HepG2 (cell line): Measurements from ENCODE around the gene FAM168A. TPM values are rescaled to one million over a fixed set of nuclear protein-coding genes. Genes with fewer than 3 reads are reported as not detected.

Source experiments
- ATAC-seq: fragments of 200-7000 bp; cut with Tn5 transposase; 3 replicates; pipeline ENCODE4 v1.9.1; 2020; ENCODE audit warnings: mild to moderate bottlenecking, moderate library complexity
- BruUV-seq: library from RNA; stranded (reverse); fragments of 400-500 nt; replicated peaks from 2 replicates; lab custom pipeline; 2021; lab: Mats Ljungman, UMichigan
- CTCF ChIA-PET: fragments of 300-600 bp; formaldehyde crosslinking; extraction: SDS; loops from one replicate; lab custom pipeline; 2021; ENCODE audit warnings: low total read pairs, inconsistent platforms, low intra/inter-chr PET ratio; lab: Yijun Ruan, JAX
- POLR2A ChIA-PET: fragments of 350-600 bp; sonication (Branson Sonifier 250); formaldehyde crosslinking; loops from one replicate; lab custom pipeline; 2020; ENCODE audit warnings: antibody characterized with exemption, inconsistent platforms; lab: Yijun Ruan, JAX
- DNase-seq: peaks from one replicate; pipeline ENCODE4 v3.0.0-alpha.2; 2015; ENCODE audit warnings: low spot score
- FAIRE-seq: peaks from 3 replicates; lab custom pipeline; 2011; peaks lifted over from hg19 to GRCh38; lab: Jason Lieb, UNC
- H2AFZ ChIP-seq: one replicate; pipeline ENCODE4 v1.6.1; 2011; ENCODE audit warnings: low read length, inconsistent platforms
- H3K27ac ChIP-seq: fragments of 300-600 bp; 3 replicates; pipeline ENCODE4 v1.8.0; 2011; ENCODE audit warnings: mixed run types, mild to moderate bottlenecking, mixed read lengths, low read length, inconsistent platforms; ENCODE audit not compliant: insufficient read depth; ENCODE audit errors: extremely low read length
- H3K27me3 ChIP-seq, 2 experiments: fragments of 200-600 bp in 1 of 2; 2 replicates in 1 of 2; 3 replicates in 1 of 2; pipeline versions ENCODE4 v1.6.0 to v1.8.0; 2011; ENCODE audit warnings: low read length in 2 of 2, mild to moderate bottlenecking in 2 of 2, moderate library complexity in 2 of 2, inconsistent platforms in 1 of 2; ENCODE audit not compliant: insufficient read depth in 2 of 2, control insufficient read depth in 1 of 2
- H3K36me3 ChIP-seq, 2 experiments: fragments of 200-600 bp in 1 of 2; replicated peaks in 1 of 2; 2 replicates in 1 of 2; 3 replicates in 1 of 2; pipeline versions ENCODE4 v1.5.1 to v1.8.0; 2011; ENCODE audit warnings: low read length in 2 of 2, inconsistent platforms in 1 of 2; ENCODE audit not compliant: insufficient read depth in 2 of 2, control insufficient read depth in 1 of 2
- H3K4me1 ChIP-seq: 2 replicates; pipeline ENCODE4 v1.5.1; 2012; ENCODE audit warnings: low read length, inconsistent platforms; ENCODE audit not compliant: insufficient read depth
- H3K4me2 ChIP-seq: 2 replicates; pipeline ENCODE4 v1.6.0; 2011; ENCODE audit warnings: low read depth, low read length, inconsistent platforms
- H3K4me3 ChIP-seq, 3 experiments: fragments of 200-600 bp in 1 of 3; sonication (generic), shearing (Covaris generic) in 1 of 3; replicated peaks in 1 of 3; 2 replicates each; pipeline ENCODE4 v1.5.1; 2011 to 2016; ENCODE audit warnings: low read length in 3 of 3, inconsistent platforms in 2 of 3, low read depth in 2 of 3, mild to moderate bottlenecking in 2 of 3, control low read depth in 1 of 3, mixed read lengths in 1 of 3; ENCODE audit not compliant: insufficient read depth in 1 of 3
- H3K79me2 ChIP-seq: one replicate; pipeline ENCODE4 v1.6.1; 2011; ENCODE audit warnings: low read length, inconsistent platforms; ENCODE audit not compliant: insufficient read depth
- H3K9ac ChIP-seq: 2 replicates; pipeline ENCODE4 v1.6.0; 2011; ENCODE audit warnings: mild to moderate bottlenecking, low read depth, low read length, inconsistent platforms; ENCODE audit not compliant: insufficient read depth
- H3K9me3 ChIP-seq: 2 replicates; pipeline ENCODE4 v1.5.1; 2012; ENCODE audit warnings: mild to moderate bottlenecking, low read length
- H4K20me1 ChIP-seq: 2 replicates; pipeline ENCODE4 v1.6.0; 2011; ENCODE audit warnings: inconsistent platforms, mild to moderate bottlenecking, low read length, moderate library complexity; ENCODE audit not compliant: insufficient read depth
- ATF7-NPFF ChIP-seq: sonication (generic); formaldehyde crosslinking; IDR thresholded peaks from 2 replicates; pipeline ENCODE4 v1.8.1; 2023; ENCODE audit warnings: mild to moderate bottlenecking, low read depth, missing genetic modification reagents, moderate library complexity
- JUNB ChIP-seq: sonication (generic); formaldehyde crosslinking; IDR thresholded peaks from 2 replicates; pipeline ENCODE4 v1.8.0; 2022; ENCODE audit warnings: missing genetic modification reagents, mild to moderate bottlenecking, borderline replicate concordance
- KLF6 ChIP-seq: IDR thresholded peaks from 2 replicates; pipeline ENCODE4 v1.8.0; 2016; ENCODE audit warnings: missing biosample characterization, missing genetic modification reagents
- TMF1 ChIP-seq: sonication (generic); formaldehyde crosslinking; IDR thresholded peaks from 2 replicates; pipeline ENCODE4 v1.8.1; 2022; ENCODE audit warnings: low read depth, missing genetic modification reagents
- YEATS4 ChIP-seq: sonication (generic); formaldehyde crosslinking; IDR thresholded peaks from 2 replicates; pipeline ENCODE4 v1.4.0; 2020; ENCODE audit warnings: missing genetic modification reagents, borderline replicate concordance
- ZEB1 ChIP-seq: IDR thresholded peaks from 2 replicates; pipeline ENCODE4 v1.6.1; 2012; ENCODE audit warnings: mild to moderate bottlenecking, low read depth, inconsistent platforms; ENCODE audit not compliant: insufficient replicate concordance
- ZNF44 ChIP-seq: sonication (generic); formaldehyde crosslinking; IDR thresholded peaks from 2 replicates; pipeline ENCODE4 v1.5.1; 2020; ENCODE audit warnings: mild to moderate bottlenecking, missing genetic modification reagents
- WGBS: methylation state at CpG from one replicate; pipeline ENCODE4 v1.1.6; 2017; ENCODE audit warnings: low lambda C conversion rate; 5-methylcytosine and 5-hydroxymethylcytosine counted together
- in situ Hi-C: cut with HindIII; loops from 2 replicates; pipeline ENCODE4 v1.10.0; 2017; ENCODE audit warnings: low pct_unique_long_range_greater_than_20kb; ENCODE audit not compliant: extremely low pct_ligation_motif_present
- intact Hi-C: fragments of 100-400 bp; cut with micrococcal nuclease; formaldehyde crosslinking; loops from one replicate; pipeline ENCODE4 v1.10.0; 2022; ENCODE audit not compliant: unreplicated experiment
- polyA plus RNA-seq, 8 experiments: library from polyadenylated mRNA; depleted of rRNA in 3 of 8; stranded (reverse) in 7 of 8; unstranded in 1 of 8; fragments of >200 nt; fragmentation: Illumina TruSeq in 4 of 8; extraction: Trizol in 4 of 8; gene quantifications; 2 replicates each; pipeline versions ENCODE4 v1.2.1 to v1.2.3, GENCODE V29; 2011 to 2016; ENCODE audit warnings: low read depth in 4 of 8, missing spikeins in 1 of 8, mixed read lengths in 1 of 8; ENCODE audit not compliant: insufficient read depth in 1 of 8
- total RNA-seq, 5 experiments: library from RNA; depleted of rRNA; stranded (reverse); fragments of >200 nt; fragmentation: Illumina TruSeq; extraction: Trizol; gene quantifications; 2 replicates each; pipeline ENCODE4 v1.2.3, GENCODE V29; 2016; ENCODE audit warnings: low read depth in 1 of 5

FAM168A gene
- total and polyA plus RNA-seq, 2 of the 13 experiments (the other 11 are each of a cell fraction or from before 2014, with no cell fraction given), result 13.9 to 15.8 TPM

DNA sequence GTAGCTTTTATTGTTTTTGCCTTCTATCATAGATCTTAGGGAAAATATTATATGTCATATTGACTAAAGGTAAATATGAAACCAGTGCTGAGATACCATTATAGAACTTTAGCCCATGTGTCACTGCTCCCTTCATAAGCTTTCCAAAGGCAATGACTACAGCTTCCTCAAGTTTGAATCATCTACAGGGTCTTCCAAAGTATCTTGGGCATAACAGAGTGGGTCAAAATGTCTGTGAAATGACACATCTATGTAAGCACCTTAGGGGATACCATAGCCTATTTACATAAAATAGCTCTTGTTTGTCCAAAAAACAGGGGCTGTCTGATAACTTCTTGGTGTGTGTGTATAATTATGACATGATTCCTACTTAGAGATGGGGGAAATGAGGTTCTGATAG, 169.2 kb downstream of the FAM168A start (continued):
- TF ChIP-seq JUNB (no peak), KLF6 (CRISPR knock-in tag) (no peak)

GRCh38 chr11:73428227-73428626, 169.7 kb downstream of the FAM168A start:
- ChIA-PET POLR2A (no interaction called here), CTCF (no interaction called here)
- Histone ChIP-seq H2AFZ (no peak overlapping the region), H3K79me2 (no peaks in the 10 kb centered on the region), H3K4me3 (no peak overlapping the region), H3K27ac (no peak overlapping the region), H4K20me1 (no peaks in the 10 kb centered on the region; the same call in 1 of the 2 replicates), H3K36me3 (peaks cover 0 to 10% of the 10 kb centered on the region in 2 experiments; a peak in 2 of 5 replicates), H3K27me3 (no peaks in the 10 kb centered on the region), H3K9ac (no peak overlapping the region), H3K4me2 (no peak overlapping the region), H3K4me1 (no peaks in the 10 kb centered on the region), H3K9me3 (no peaks in the 10 kb centered on the region)
- BruUV-seq, result no TSS peak
- in situ Hi-C loops (no loop called here), intact Hi-C loops (no loop called here)
- ATAC-seq (no peak), DNase-seq (no peak), FAIRE-seq (no peak)
- TF ChIP-seq YEATS4 (CRISPR knock-in tag), result no peak
- no peak for TF ChIP-seq ZNF44
- TF ChIP-seq, all 625 proteins: peak for 0

GRCh38 chr11:73426219-73426850, 171.6 kb downstream of the FAM168A start:
- ATAC-seq (no peak), FAIRE-seq (no peak), DNase-seq (no peak)
- POLR2A ChIA-PET, result no interaction called here
- intact Hi-C loops, result no loop called here
- H3K79me2 ChIP-seq, result no peaks in the 10 kb centered on the region
- TF ChIP-seq ZEB1 (no peak), ATF7-NPFF (CRISPR knock-in tag) (no peak), TMF1 (CRISPR knock-in tag) (no peak)
- H3K4me2 ChIP-seq, result no peak overlapping the region
- BruUV-seq, result no TSS peak
- peaks cover 0 to 10% of the 10 kb centered on the region in 2 experiments; a peak in 2 of 5 replicates for H3K36me3 ChIP-seq
- H4K20me1 ChIP-seq, result no peaks in the 10 kb centered on the region; the same call in 1 of the 2 replicates
- no peaks in the 10 kb centered on the region for H3K9me3 ChIP-seq
- H3K4me1 ChIP-seq, result no peaks in the 10 kb centered on the region
- no peak overlapping the region for H2AFZ ChIP-seq
- H3K27me3 ChIP-seq, result no peaks in the 10 kb centered on the region
- in situ Hi-C loops, result no loop called here
- no peak overlapping the region for H3K9ac ChIP-seq
- no peak overlapping the region for H3K4me3 ChIP-seq
- CTCF ChIA-PET, result no interaction called here
- H3K27ac ChIP-seq, result no peak overlapping the region
- 87% methylated on average over 2 of the region's 2 CpGs for WGBS
